ENCODE results near the gene TMEM87B. TPM values are rescaled to one million over a fixed set of nuclear protein-coding genes. Genes with fewer than 3 reads are reported as not detected.

The TMEM87B gene
- total and polyA plus RNA-seq, 8 donors, result 4.7 to 21.7 (median 11.6) TPM

DNA sequence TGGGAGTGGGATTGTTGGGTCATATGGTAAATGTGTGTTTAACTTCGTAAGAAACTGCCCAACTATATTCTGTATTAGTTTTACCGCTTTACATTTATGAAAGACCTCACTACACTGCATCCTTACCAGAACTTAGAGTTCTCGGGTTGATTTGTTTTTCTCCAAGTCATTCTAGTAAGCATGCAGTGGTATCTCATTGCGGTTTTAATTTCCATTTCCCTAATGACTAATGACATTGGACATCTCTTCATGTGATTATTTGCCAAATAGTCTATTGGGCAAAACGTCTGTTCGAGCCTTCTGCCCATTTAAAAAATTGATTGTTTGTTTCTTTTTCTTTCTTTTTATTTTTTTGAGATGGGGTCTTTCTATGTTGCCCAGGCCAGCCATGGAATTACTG, 89.9 kb downstream of the TMEM87B start:
- H3K27ac ChIP-seq, result no peak overlapping the region
- H3K36me3 ChIP-seq, result no peaks in the 10 kb centered on the region
- DNase-seq (no peak), ATAC-seq (no peak), FAIRE-seq (no peak)
- H3K4me3 ChIP-seq, result no peak overlapping the region
- no peaks in the 10 kb centered on the region for H3K27me3 ChIP-seq
- no peaks in the 10 kb centered on the region for H3K9me3 ChIP-seq
- TF ChIP-seq, protein P1, sequence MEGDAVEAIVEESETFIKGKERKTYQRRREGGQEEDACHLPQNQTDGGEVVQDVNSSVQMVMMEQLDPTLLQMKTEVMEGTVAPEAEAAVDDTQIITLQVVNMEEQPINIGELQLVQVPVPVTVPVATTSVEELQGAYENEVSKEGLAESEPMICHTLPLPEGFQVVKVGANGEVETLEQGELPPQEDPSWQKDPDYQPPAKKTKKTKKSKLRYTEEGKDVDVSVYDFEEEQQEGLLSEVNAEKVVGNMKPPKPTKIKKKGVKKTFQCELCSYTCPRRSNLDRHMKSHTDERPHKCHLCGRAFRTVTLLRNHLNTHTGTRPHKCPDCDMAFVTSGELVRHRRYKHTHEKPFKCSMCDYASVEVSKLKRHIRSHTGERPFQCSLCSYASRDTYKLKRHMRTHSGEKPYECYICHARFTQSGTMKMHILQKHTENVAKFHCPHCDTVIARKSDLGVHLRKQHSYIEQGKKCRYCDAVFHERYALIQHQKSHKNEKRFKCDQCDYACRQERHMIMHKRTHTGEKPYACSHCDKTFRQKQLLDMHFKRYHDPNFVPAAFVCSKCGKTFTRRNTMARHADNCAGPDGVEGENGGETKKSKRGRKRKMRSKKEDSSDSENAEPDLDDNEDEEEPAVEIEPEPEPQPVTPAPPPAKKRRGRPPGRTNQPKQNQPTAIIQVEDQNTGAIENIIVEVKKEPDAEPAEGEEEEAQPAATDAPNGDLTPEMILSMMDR (IDR thresholded peaks at IDR 0.05), result no peak
- intact Hi-C loops (cut with DNase I), result no loop called here
- WGBS, 2 donors, result 87 to 88% methylated on average over 6 of the region's 6 CpGs
- no peaks in the 10 kb centered on the region for H3K4me1 ChIP-seq

DNA sequence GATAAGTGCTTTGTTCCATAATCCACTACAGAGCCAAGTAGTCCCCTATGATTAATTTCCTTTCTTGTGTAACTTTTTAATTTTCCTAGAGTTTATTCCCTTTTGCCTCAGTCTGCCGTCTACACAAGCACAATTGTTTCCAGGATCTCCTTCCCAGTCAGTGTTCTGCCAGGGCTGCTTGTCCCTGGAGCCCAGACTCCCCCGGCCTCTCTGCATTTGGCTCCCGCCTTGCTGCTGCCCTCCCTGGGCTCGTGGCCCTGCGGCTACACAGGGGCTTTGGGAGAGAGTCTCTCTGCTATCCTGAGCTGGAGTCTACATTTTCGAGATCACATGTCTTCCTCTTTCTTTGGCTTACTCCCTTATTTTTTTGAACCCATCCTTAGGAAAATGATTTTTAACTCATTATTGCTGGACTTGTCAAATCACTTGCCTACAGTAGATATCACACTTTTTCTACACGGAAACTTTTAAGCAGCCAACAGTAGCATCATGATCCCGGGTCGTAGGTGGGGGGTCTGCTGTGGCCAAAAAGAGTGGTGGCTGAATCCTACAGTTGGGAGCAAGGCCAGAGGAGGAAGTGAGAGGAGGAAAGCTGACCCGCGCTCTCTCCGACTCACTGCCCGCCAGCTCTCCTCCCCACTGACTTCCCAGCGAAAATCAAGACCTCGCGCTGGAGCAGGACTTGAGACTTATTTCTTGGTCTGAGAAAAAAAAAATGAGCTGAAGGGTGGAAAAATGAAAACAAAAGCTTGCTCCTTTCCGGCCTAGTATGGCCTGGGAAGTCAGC, 92.5 kb downstream of the TMEM87B start:
- TF ChIP-seq, protein P1 (IDR thresholded peaks at IDR 0.05), result no peak
- H3K9me3 ChIP-seq, result no peaks in the 10 kb centered on the region
- H3K27me3 ChIP-seq, result no peaks in the 10 kb centered on the region
- 83 to 85% methylated on average over 17 of the region's 17 CpGs for WGBS, 2 donors
- no peak for FAIRE-seq
- ATAC-seq, result peak in 2 of 4 donors; percentile 14 to 20
- peak in 1 of 6 donors; percentile 18 for DNase-seq
- no peak overlapping the region for H3K27ac ChIP-seq
- intact Hi-C loops (cut with DNase I), result no loop called here
- H3K4me3 ChIP-seq, result no peak overlapping the region
- no peaks in the 10 kb centered on the region for H3K4me1 ChIP-seq
- H3K36me3 ChIP-seq, result no peaks in the 10 kb centered on the region

DNA sequence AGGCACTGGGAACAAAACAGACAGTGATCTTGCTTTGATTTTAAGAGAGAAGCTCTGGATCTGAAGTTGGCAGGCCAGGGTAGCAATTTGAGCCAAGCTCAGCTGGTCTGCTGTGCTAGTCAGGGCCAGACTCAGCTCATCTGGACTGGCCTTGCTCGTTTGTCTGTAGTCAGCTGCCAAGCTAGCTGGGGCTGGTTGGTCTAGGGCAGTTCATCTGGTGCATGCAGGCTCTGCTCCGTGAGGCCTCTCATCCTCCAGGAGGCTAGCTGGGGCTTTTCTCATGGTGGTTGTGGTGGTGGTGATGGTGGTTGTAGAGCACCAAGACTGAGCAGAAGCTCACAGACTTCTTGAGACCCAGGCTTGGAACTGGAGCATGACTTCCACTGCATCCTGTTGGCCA, 93.4 kb downstream of the TMEM87B start:
- TF ChIP-seq, protein P1 (IDR thresholded peaks at IDR 0.05), result no peak
- Histone ChIP-seq H3K27me3 (no peaks in the 10 kb centered on the region), H3K4me1 (no peaks in the 10 kb centered on the region), H3K27ac (no peak overlapping the region), H3K36me3 (no peaks in the 10 kb centered on the region), H3K4me3 (no peak overlapping the region), H3K9me3 (no peaks in the 10 kb centered on the region)
- FAIRE-seq (no peak), ATAC-seq (no peak), DNase-seq (no peak)
- intact Hi-C loops (cut with DNase I), result no loop called here
- WGBS, 2 donors, result 63 to 77% methylated on average over 2 of the region's 2 CpGs

DNA sequence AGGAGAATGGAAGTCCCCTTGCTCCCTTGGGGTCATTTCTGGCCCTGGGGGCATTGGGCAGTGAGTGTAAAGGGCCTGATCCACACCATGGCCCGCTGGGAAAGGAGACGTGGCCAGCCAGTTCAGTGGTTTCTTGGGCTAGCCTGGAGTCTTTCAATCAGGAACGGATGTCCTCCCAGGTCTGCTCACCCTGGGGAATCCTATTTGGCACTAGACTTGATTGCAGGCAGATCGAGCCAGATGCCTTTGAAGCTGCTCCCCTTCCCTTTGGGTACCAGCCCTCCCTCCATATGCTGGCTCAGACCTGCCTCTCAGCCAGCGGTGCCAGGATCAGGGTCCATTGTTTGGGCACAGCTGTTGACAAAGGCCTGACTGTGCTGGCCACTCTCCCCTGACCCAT, 94.1 kb downstream of the TMEM87B start:
- no peaks in the 10 kb centered on the region for H3K9me3 ChIP-seq
- FAIRE-seq, result no peak
- no peak for ATAC-seq
- TF ChIP-seq, protein P1 (IDR thresholded peaks at IDR 0.05), result no peak
- no peaks in the 10 kb centered on the region for H3K27me3 ChIP-seq
- no peaks in the 10 kb centered on the region for H3K36me3 ChIP-seq
- no peaks in the 10 kb centered on the region for H3K4me1 ChIP-seq
- H3K4me3 ChIP-seq, result no peak overlapping the region
- H3K27ac ChIP-seq, result no peak overlapping the region
- intact Hi-C loops (cut with DNase I), result no loop called here
- DNase-seq, result no peak
- 83 to 93% methylated on average over 5 of the region's 5 CpGs for WGBS, 2 donors

DNA sequence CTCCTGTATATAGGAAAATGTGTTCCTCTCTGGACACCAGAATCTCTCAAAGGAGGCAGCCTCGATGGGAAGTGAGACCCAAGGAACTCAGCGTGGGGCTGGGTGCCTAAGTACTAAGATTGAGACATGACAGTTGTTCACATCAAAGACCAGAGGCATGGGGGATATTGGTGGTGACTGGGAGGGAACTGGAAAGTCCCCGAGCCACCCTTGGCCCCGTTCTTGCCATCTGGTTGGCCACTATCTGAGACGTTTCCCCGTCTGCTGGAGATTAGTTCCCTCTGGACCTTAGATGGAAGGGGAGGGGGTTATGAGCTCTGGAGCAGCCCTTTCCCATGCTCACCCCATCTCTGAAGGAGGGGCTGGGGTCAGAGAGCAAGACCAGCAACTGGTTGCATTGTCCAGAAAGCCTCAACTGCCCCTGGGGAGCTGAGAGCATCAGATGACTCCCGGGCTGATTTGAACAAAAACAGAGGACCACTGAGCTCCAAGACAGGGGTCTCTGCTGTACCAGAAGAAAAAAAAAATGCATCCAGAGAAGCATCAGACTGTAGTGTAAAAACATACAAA, 94.9 kb downstream of the TMEM87B start:
- Histone ChIP-seq H3K27ac (no peak overlapping the region), H3K27me3 (no peaks in the 10 kb centered on the region), H3K4me1 (no peaks in the 10 kb centered on the region), H3K36me3 (no peaks in the 10 kb centered on the region), H3K4me3 (no peak overlapping the region), H3K9me3 (no peaks in the 10 kb centered on the region)
- WGBS, 2 donors, result 79% methylated on average over 7 of the region's 7 CpGs
- FAIRE-seq (no peak), DNase-seq (no peak), ATAC-seq (no peak)
- TF ChIP-seq, protein P1 (IDR thresholded peaks at IDR 0.05), result no peak
- intact Hi-C loops (cut with DNase I), result no loop called here

All from pancreas (tissue), 10 donors.